Testis (tissue), 5 donors: Measurements from ENCODE around the gene PDHA2. TPM values are rescaled to one million over a fixed set of nuclear protein-coding genes. Genes with fewer than 3 reads are reported as not detected.

ENCODE experiments used
- DNase-seq: peaks from one replicate; pipeline ENCODE4 v3.0.0-alpha.2; 2019
- H3K27ac ChIP-seq, 2 donors: fragments of 200-600 bp; sonication (generic); one replicate each; pipeline ENCODE4 v1.5.1; 2019
- H3K27me3 ChIP-seq: fragments of 200-600 bp; sonication (generic); one replicate; pipeline ENCODE4 v1.5.1; 2019
- H3K36me3 ChIP-seq: fragments of 200-600 bp; sonication (generic); one replicate; pipeline ENCODE4 v1.5.1; 2017; ENCODE audit warnings: low read depth; ENCODE audit errors: missing control alignments
- H3K4me1 ChIP-seq: fragments of 200-600 bp; sonication (generic); one replicate; pipeline ENCODE4 v1.5.1; 2019
- H3K4me3 ChIP-seq, 2 donors: fragments of 200-600 bp; sonication (generic); one replicate each; pipeline ENCODE4 v1.5.1; 2017 to 2019
- H3K9me3 ChIP-seq: fragments of 200-600 bp; sonication (generic); one replicate; pipeline ENCODE4 v1.5.1; 2017
- CTCF ChIP-seq, 3 experiments: fragments of 450-650 bp in 2 of 3; fragments of 200-600 bp in 1 of 3; sonication (generic) in 1 of 3; IDR thresholded peaks; one replicate each; pipeline ENCODE4 v1.5.1; 2016 to 2019; ENCODE audit warnings: antibody characterized with exemption in 3 of 3, mild to moderate bottlenecking in 2 of 3, moderate library complexity in 1 of 3
- POLR2A ChIP-seq: fragments of 450-650 bp; IDR thresholded peaks from one replicate; pipeline ENCODE4 v1.6.1; 2017; ENCODE audit warnings: antibody characterized with exemption, mild to moderate bottlenecking, moderate library complexity
- WGBS, 2 donors: methylation state at CpG; one replicate each; pipeline ENCODE4 v1.1.5; 2018; 5-methylcytosine and 5-hydroxymethylcytosine counted together
- intact Hi-C: fragments of 100-400 bp; cut with DNase I; formaldehyde crosslinking; loops from one replicate; pipeline ENCODE4 v1.15.1; 2023; ENCODE audit warnings: low total_unique reads
- long read RNA-seq, 2 donors: transcript quantifications; one replicate each; lab custom pipeline, GENCODE V29; 2026
- polyA plus RNA-seq: library from polyadenylated mRNA; stranded (reverse); fragments of 350-450 nt; fragmentation: Illumina TruSeq; extraction: RNeasy Lipid Tissue Mini Kit (QIAGEN cat#74804); gene quantifications from one replicate; pipeline ENCODE4 v1.2.3, GENCODE V29; 2014; ENCODE audit warnings: low read depth, low replicate concordance; ENCODE audit not compliant: insufficient read depth
- total RNA-seq, 2 donors: library from RNA; depleted of rRNA; stranded (reverse); fragments of >200 nt; gene quantifications; one replicate each; pipeline ENCODE4 v1.2.3, GENCODE V29; 2016

Gene PDHA2
- total RNA-seq (10 to 100 TPM; 28.1 to 39.0 TPM), polyA plus RNA-seq (141 TPM)
- long read RNA-seq, donor 1, result 0 reads
- long read RNA-seq, donor 2, result 0 reads

- DNase-seq, result peak; percentile 56
- intact Hi-C loops, result no loop called here
- Histone ChIP-seq H3K36me3 (no peaks in the 10 kb centered on the region), H3K9me3 (no peaks in the 10 kb centered on the region), H3K4me1 (no peaks in the 10 kb centered on the region), H3K27me3 (no peaks in the 10 kb centered on the region), H3K4me3 (peak within 1 kb of the TSS; percentile 29 to 46), H3K27ac (no peak within 1 kb of the TSS)
- 70 to 87% methylated on average over 16 to 22 of the region's 22 CpGs for WGBS, 2 donors
- TF ChIP-seq POLR2A, result no peak
- no peak for TF ChIP-seq CTCF (IDR thresholded peaks at IDR 0.05)
Observed at GRCh38 chr4:95839891-95840290, at the start of gene PDHA2. TSS of gene PDHA2 (plus strand) at chr4:95840093. CDS start at chr4:95840151, 58 bp downstream.

- H3K4me1 ChIP-seq, result no peaks in the 10 kb centered on the region
- TF ChIP-seq POLR2A (no peak), CTCF (IDR thresholded peaks at IDR 0.05) (no peak)
- no peaks in the 10 kb centered on the region for H3K9me3 ChIP-seq
- intact Hi-C loops, result no loop called here
- H3K4me3 ChIP-seq, result no peak overlapping the region
- no peaks in the 10 kb centered on the region for H3K27me3 ChIP-seq
- 79 to 81% methylated on average over 2 of the region's 2 CpGs for WGBS, 2 donors
- H3K36me3 ChIP-seq, result no peaks in the 10 kb centered on the region
- no peak for DNase-seq
- no peak overlapping the region for H3K27ac ChIP-seq
Observed at GRCh38 chr4:95798003-95798402, 41.9 kb upstream of the PDHA2 start.

- Histone ChIP-seq H3K4me1 (no peaks in the 10 kb centered on the region), H3K9me3 (no peaks in the 10 kb centered on the region), H3K36me3 (no peaks in the 10 kb centered on the region), H3K4me3 (no peak overlapping the region), H3K27ac (no peak overlapping the region), H3K27me3 (no peaks in the 10 kb centered on the region)
- intact Hi-C loops, result no loop called here
- TF ChIP-seq POLR2A, result no peak
- no peak for TF ChIP-seq CTCF (IDR thresholded peaks at IDR 0.05)
- 87 to 89% methylated on average over 3 of the region's 3 CpGs for WGBS, 2 donors
- DNase-seq, result no peak
Observed at GRCh38 chr4:95798727-95799126, 41.2 kb upstream of the PDHA2 start.

- TF ChIP-seq POLR2A (no peak), CTCF (IDR thresholded peaks at IDR 0.05) (no peak)
- no peaks in the 10 kb centered on the region for H3K9me3 ChIP-seq
- no peaks in the 10 kb centered on the region for H3K4me1 ChIP-seq
- no peaks in the 10 kb centered on the region for H3K36me3 ChIP-seq
- H3K27me3 ChIP-seq, result no peaks in the 10 kb centered on the region
- DNase-seq, result no peak
- H3K4me3 ChIP-seq, result no peak overlapping the region
- WGBS, 2 donors, result 66 to 73% methylated on average over 3 of the region's 3 CpGs
- no peak overlapping the region for H3K27ac ChIP-seq
- intact Hi-C loops, result no loop called here
Observed at GRCh38 chr4:95821867-95822266, 18.0 kb upstream of the PDHA2 start.

GRCh38 chr4:95825546-95825945, 14.3 kb upstream of the PDHA2 start:
- H3K27ac ChIP-seq, result no peak overlapping the region
- H3K4me3 ChIP-seq, result no peak overlapping the region
- TF ChIP-seq CTCF (IDR thresholded peaks at IDR 0.05) (no peak), POLR2A (no peak)
- no peaks in the 10 kb centered on the region for H3K27me3 ChIP-seq
- intact Hi-C loops, result no loop called here
- H3K9me3 ChIP-seq, result no peaks in the 10 kb centered on the region
- no peaks in the 10 kb centered on the region for H3K4me1 ChIP-seq
- 60 to 72% methylated on average over 5 of the region's 5 CpGs for WGBS, 2 donors
- H3K36me3 ChIP-seq, result no peaks in the 10 kb centered on the region
- DNase-seq, result no peak
